Measurements from ENCODE around the gene ADGRL3.

- TF ChIP-seq CTCF (conservative IDR thresholded peaks at IDR 0.05) (no peak), ZFX (IDR thresholded peaks at IDR 0.05) (no peak)
Measured at GRCh38 chr4:61446941-61447340, 246.8 kb downstream of the ADGRL3 start.
